Measurements from ENCODE around the gene GMIP.
"Not testable (repeated sequence)": the region's sequence is repeated elsewhere in the genome, so short reads cannot be mapped to it uniquely, and the experiment has no call there.

Gene GMIP

GRCh38 chr19:19619181-19619848 lies 24.1 kb downstream of the GMIP start:
- WGBS: 88% methylated on average over 21 of the region's 21 CpGs
- Histone ChIP-seq H3K27ac (ENCODE audit: low read depth, low read length) (no peak overlapping the region), H3K4me3 (ENCODE audit: low read length) (peak overlapping the region; percentile 60), H3K9me3 (ENCODE audit: insufficient read depth, low read depth, low read length) (no peaks in the 10 kb centered on the region), H3K36me3 (ENCODE audit: insufficient read depth, low read length) (peaks cover 24% of the 10 kb centered on the region), H3K4me1 (ENCODE audit: insufficient read depth, low read length) (no peaks in the 10 kb centered on the region), H3K9ac (ENCODE audit: low read depth, low read length) (no peak overlapping the region), H3K27me3 (ENCODE audit: insufficient read depth, low read length) (peaks cover 9% of the 10 kb centered on the region)

- peaks cover 9% of the 10 kb centered on the region for H3K27me3 ChIP-seq (ENCODE audit: insufficient read depth, low read length)
- H3K4me1 ChIP-seq (ENCODE audit: insufficient read depth, low read length): no peaks in the 10 kb centered on the region
- no peak within 1 kb of the TSS for H3K27ac ChIP-seq (ENCODE audit: low read depth, low read length)
- peak within 1 kb of the TSS; percentile 53 for H3K9ac ChIP-seq (ENCODE audit: low read depth, low read length)
- H3K9me3 ChIP-seq (ENCODE audit: insufficient read depth, low read depth, low read length): no peaks in the 10 kb centered on the region
- 5% methylated on average over 80 of the region's 80 CpGs for WGBS
- peaks cover 15% of the 10 kb centered on the region for H3K36me3 ChIP-seq (ENCODE audit: insufficient read depth, low read length)
- H3K4me3 ChIP-seq (ENCODE audit: low read length): peak within 1 kb of the TSS; percentile 60
Observed at GRCh38 chr19:19618219-19619051, 25.0 kb downstream of the GMIP start, which contains the start of gene PBX4. PBX4 (minus strand) TSS chr19:19618687; CDS start chr19:19618629, 58 bp downstream.

- no peak overlapping the region for H3K4me3 ChIP-seq (ENCODE audit: low read length)
- H3K27ac ChIP-seq (ENCODE audit: low read depth, low read length): no peak overlapping the region
- H3K4me1 ChIP-seq (ENCODE audit: insufficient read depth, low read length): no peaks in the 10 kb centered on the region
- H3K27me3 ChIP-seq (ENCODE audit: insufficient read depth, low read length): peaks cover 9% of the 10 kb centered on the region
- 81% methylated on average over 3 of the region's 3 CpGs for WGBS
- H3K36me3 ChIP-seq (ENCODE audit: insufficient read depth, low read length): no peaks in the 10 kb centered on the region
- no peak overlapping the region for H3K9ac ChIP-seq (ENCODE audit: low read depth, low read length)
- H3K9me3 ChIP-seq (ENCODE audit: insufficient read depth, low read depth, low read length): no peaks in the 10 kb centered on the region
Observed at GRCh38 chr19:19615086-19615485, 28.4 kb downstream of the GMIP start.

- Histone ChIP-seq H3K4me1 (ENCODE audit: insufficient read depth, low read length) (no peaks in the 10 kb centered on the region), H3K4me3 (ENCODE audit: low read length) (no peak overlapping the region), H3K9ac (ENCODE audit: low read depth, low read length) (no peak overlapping the region), H3K9me3 (ENCODE audit: insufficient read depth, low read depth, low read length) (no peaks in the 10 kb centered on the region), H3K36me3 (ENCODE audit: insufficient read depth, low read length) (no peaks in the 10 kb centered on the region), H3K27ac (ENCODE audit: low read depth, low read length) (no peak overlapping the region), H3K27me3 (ENCODE audit: insufficient read depth, low read length) (peaks cover 9% of the 10 kb centered on the region)
- WGBS: 85% methylated on average over 4 of the region's 4 CpGs
Observed at GRCh38 chr19:19613506-19613905, 30.0 kb downstream of the GMIP start.

GRCh38 chr19:19610376-19611202 lies 32.9 kb downstream of the GMIP start:
- Histone ChIP-seq H3K36me3 (ENCODE audit: insufficient read depth, low read length) (no peaks in the 10 kb centered on the region), H3K4me3 (ENCODE audit: low read length) (no peak overlapping the region), H3K27ac (ENCODE audit: low read depth, low read length) (no peak overlapping the region), H3K4me1 (ENCODE audit: insufficient read depth, low read length) (no peaks in the 10 kb centered on the region), H3K9me3 (ENCODE audit: insufficient read depth, low read depth, low read length) (no peaks in the 10 kb centered on the region), H3K27me3 (ENCODE audit: insufficient read depth, low read length) (no peaks in the 10 kb centered on the region), H3K9ac (ENCODE audit: low read depth, low read length) (no peak overlapping the region)
- WGBS: 92% methylated on average over 9 of the region's 10 CpGs

- not testable (repeated sequence) for H3K36me3 ChIP-seq (ENCODE audit: insufficient read depth, low read length); H3K27me3 ChIP-seq (ENCODE audit: insufficient read depth, low read length); H3K9me3 ChIP-seq (ENCODE audit: insufficient read depth, low read depth, low read length); H3K9ac ChIP-seq (ENCODE audit: low read depth, low read length); H3K4me3 ChIP-seq (ENCODE audit: low read length); H3K27ac ChIP-seq (ENCODE audit: low read depth, low read length)
- 96% methylated on average over 8 of the region's 8 CpGs for WGBS
- H3K4me1 ChIP-seq (ENCODE audit: insufficient read depth, low read length): peaks cover 12% of the 10 kb centered on the region
Observed at GRCh38 chr19:19606686-19607085, 36.8 kb downstream of the GMIP start.

DNA sequence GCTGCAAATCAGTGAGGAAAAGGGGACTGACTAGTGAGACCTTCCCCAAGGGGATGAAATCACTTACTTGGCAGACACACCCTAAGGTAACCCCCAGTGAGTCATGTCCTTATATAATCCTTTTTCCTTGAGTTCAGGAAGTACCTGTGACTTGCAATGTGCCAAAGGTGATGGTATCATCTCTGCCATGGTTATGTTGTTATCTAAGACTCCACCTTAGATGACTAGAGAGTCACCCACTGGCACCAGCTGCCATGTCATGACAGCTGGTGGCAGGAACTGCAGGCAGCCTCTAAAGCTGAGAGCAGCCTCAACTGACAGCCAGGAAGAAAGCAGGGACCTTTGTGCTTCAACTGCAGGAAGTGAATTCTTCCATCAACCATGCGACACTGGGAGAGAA lies 37.4 kb downstream of the GMIP start:
- Histone ChIP-seq H3K9me3 (ENCODE audit: insufficient read depth, low read depth, low read length) (no peaks in the 10 kb centered on the region), H3K27me3 (ENCODE audit: insufficient read depth, low read length) (no peaks in the 10 kb centered on the region), H3K36me3 (ENCODE audit: insufficient read depth, low read length) (no peaks in the 10 kb centered on the region), H3K9ac (ENCODE audit: low read depth, low read length) (no peak overlapping the region), H3K27ac (ENCODE audit: low read depth, low read length) (no peak overlapping the region), H3K4me3 (ENCODE audit: low read length) (no peak overlapping the region), H3K4me1 (ENCODE audit: insufficient read depth, low read length) (peaks cover 12% of the 10 kb centered on the region)
- 88% methylated on average over 1 of the region's 1 CpG for WGBS

DNA sequence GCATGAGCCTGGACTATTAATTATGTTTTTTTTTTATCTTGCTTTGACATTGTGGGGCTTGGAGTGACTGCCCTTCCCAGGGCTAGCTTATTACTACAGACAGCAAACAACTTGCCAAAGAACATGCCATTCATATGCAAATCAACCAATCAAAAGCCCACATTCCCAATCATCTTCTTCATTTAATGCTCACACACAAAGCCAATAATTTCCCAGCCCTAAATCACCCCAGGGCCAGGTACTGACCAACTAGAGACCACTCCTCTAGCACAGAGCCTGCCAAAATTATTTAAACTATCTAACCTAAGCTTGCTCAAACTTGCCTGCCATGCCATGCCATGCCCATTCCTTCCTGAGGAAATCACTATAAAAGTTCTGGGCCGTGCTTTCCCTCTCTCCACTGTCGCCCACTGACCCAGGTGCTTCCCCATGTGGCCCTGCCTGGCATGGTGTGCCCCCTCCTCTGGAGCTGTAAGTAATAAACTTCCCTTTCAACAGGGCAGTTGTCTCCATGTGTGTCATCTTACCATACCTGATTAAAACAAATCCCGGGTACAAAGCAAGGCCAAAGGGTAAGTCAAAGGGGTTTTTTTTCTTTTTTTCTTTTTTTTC lies 40.6 kb downstream of the GMIP start:
- Histone ChIP-seq H3K9ac (ENCODE audit: low read depth, low read length) (no peak overlapping the region), H3K27ac (ENCODE audit: low read depth, low read length) (no peak overlapping the region; the same call in 1 of the 2 replicates), H3K36me3 (ENCODE audit: insufficient read depth, low read length) (0 out of 2 replicates have a peak, but pooled peaks cover 1% of the 10 kb centered on the region), H3K9me3 (ENCODE audit: insufficient read depth, low read depth, low read length) (no peaks in the 10 kb centered on the region), H3K4me1 (ENCODE audit: insufficient read depth, low read length) (peaks cover 12% of the 10 kb centered on the region), H3K27me3 (ENCODE audit: insufficient read depth, low read length) (no peaks in the 10 kb centered on the region), H3K4me3 (ENCODE audit: low read length) (no peak overlapping the region)
- 78% methylated on average over 2 of the region's 3 CpGs for WGBS

DNA sequence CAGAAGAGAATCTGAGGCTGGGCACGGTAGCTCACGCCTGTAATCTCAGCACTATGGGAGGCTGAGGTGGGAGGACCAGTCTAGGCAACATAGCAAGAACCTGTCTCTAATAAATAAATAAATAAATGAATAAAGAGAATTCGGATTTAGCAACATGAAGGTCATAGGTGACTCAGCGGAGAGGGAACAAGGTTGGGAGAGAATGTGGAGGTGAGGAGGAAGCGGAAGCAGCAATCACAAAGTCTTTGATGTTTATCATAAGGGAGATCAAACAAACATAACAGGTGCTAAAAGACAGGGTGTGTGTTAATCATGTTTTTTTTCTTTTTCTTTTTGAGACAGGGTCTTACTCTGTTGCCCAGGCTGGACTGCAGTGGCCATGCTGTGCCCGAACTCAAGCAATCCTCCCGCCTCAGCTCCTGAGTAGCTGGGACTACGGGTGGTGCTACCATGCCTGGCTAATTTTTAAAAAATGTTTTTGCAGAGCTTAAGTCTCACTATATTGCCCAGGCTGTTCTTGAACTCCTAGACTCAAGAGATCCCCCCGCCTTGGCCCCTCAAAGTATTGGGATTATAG lies 41.2 kb downstream of the GMIP start:
- H3K9ac ChIP-seq (ENCODE audit: low read depth, low read length): no peak overlapping the region
- no peak overlapping the region for H3K27ac ChIP-seq (ENCODE audit: low read depth, low read length)
- no peaks in the 10 kb centered on the region for H3K9me3 ChIP-seq (ENCODE audit: insufficient read depth, low read depth, low read length)
- H3K27me3 ChIP-seq (ENCODE audit: insufficient read depth, low read length): no peaks in the 10 kb centered on the region
- peaks cover 12% of the 10 kb centered on the region for H3K4me1 ChIP-seq (ENCODE audit: insufficient read depth, low read length)
- no peak overlapping the region for H3K4me3 ChIP-seq (ENCODE audit: low read length)
- WGBS: 75% methylated on average over 9 of the region's 9 CpGs
- 0 out of 2 replicates have a peak, but pooled peaks cover 3% of the 10 kb centered on the region for H3K36me3 ChIP-seq (ENCODE audit: insufficient read depth, low read length)

GRCh38 chr19:19600793-19601330 lies 42.6 kb downstream of the GMIP start:
- no peak overlapping the region for H3K4me3 ChIP-seq (ENCODE audit: low read length)
- H3K27ac ChIP-seq (ENCODE audit: low read depth, low read length): no peak overlapping the region
- 92% methylated on average over 1 of the region's 1 CpG for WGBS
- peaks cover 12% of the 10 kb centered on the region for H3K4me1 ChIP-seq (ENCODE audit: insufficient read depth, low read length)
- H3K9ac ChIP-seq (ENCODE audit: low read depth, low read length): no peak overlapping the region
- 0 out of 2 replicates have a peak, but pooled peaks cover 3% of the 10 kb centered on the region for H3K36me3 ChIP-seq (ENCODE audit: insufficient read depth, low read length)
- no peaks in the 10 kb centered on the region for H3K27me3 ChIP-seq (ENCODE audit: insufficient read depth, low read length)
- H3K9me3 ChIP-seq (ENCODE audit: insufficient read depth, low read depth, low read length): no peaks in the 10 kb centered on the region
